HS-27A (cell line): ENCODE measurements around the gene TMEM120A.

Experiments used
- DNase-seq: peaks from one replicate; pipeline ENCODE4 v3.0.0-alpha.2; 2012; ENCODE audit warnings: low read depth, missing footprints

Gene TMEM120A

DNA sequence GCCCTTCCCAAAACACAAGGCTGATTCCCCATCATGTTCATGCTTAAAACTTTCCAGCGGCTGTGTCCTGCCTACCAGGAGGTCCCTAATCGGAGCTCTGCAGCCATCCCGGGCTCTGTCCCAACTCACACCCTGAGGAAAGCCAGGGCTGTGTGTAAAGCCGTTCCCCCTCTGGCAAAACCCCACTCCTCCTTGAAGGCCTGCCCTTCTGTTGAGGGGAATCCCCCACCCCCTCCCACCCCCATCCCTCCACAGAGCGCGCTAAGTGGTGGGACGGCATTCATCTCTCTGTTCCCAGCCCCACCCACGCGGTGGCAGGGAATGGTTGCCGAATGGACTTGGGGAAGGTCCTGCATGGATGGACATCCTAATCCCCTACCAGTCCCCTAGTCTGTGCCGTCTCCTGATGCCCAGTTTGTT, 667 bp upstream of the TMEM120A start:
- no peak for DNase-seq

DNA sequence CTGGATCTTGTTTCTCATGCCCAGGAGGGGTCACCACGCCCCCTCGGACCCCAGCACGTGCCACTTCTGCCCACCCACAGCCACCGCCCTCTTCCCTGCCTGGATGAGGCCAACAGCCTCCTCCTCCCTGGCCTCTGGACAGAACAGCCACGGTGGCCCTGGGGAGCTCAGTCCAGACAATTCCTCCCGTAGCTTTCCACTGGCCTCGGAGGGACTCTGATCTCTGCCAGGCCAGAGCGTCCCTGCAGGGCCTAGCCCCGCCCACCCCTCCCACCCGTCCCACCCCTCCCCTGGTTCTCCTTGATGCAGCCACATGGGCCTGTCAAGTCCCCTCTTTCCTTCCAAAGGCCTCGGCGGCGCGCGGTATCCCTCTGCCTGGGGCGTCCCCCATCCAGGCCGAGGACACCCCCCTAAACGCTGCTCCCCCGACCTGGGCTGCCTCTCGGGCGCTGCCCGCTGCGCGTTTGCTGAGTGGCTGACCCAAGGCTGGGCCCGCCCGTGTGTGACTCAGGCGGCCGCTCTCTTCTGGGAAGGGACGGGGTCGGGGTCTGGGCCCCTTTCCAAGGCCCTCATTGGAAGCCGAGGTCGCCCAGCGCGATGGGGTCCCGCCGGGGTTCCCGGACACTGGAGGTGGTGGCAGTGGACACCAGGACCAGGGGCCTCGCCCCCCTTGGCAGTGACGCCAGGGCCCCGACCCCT, 557 bp downstream of the TMEM120A start:
- DNase-seq: peak; percentile 12

DNA sequence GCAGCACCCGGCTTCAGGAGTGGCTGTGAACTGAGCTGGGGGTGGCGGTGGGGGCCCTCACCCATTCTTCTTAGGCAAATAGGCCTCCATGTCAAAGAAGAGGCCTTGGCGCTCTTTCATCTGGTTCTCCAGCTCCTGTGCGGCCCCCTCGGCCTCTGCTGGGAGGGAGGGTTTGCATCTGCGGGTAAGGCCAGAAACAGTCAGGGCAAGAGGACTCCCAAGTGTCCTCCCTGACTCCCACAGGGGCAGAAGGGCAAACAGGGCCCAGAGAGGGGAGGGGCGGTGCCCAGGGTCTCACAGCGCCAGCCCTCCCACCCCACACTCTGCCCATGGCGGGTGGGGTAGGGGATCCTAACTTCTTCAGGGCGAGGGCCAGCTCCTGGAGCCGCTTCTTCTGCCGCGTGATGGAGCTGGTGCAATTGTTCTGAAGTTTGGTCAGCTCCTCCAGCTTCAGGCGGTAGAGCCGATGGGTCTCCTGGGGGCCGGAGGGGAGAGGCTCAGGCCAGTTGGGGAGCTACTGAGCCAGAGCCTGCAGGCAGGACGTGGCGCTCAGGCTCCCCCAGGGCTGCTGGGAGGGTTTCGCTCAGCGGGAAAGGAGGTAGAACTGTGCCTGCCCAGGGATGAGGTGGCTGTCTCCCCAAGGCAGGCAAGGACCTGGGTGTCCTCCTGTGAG, 2.2 kb downstream of the TMEM120A start:
- no peak for DNase-seq

DNA sequence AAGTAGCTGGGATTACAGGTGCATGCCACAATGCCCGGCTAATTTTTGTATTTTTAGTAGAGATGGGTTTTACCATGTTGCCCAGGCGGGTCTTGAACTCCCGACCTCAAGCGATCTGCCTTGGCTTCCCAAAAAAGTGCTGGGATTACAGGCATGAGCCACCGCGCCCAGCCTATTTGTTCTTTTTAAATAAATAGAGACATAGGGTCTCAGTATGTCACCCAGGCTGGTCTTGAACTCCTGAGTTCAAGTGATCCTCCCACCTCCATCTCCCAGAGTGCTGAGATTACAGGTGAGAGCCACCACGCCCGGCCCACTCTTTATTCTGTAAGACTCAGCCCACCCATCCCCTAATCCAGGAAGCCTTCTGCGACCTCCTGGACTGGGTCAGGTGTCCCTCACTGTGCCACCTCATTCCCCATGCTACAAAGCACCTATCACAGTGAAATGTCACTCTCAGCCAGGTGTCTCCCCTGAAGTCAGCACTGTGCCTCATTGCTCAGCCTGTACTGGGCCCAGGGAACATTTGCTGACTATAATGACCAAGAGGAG, 2.8 kb downstream of the TMEM120A start:
- no peak for DNase-seq

DNA sequence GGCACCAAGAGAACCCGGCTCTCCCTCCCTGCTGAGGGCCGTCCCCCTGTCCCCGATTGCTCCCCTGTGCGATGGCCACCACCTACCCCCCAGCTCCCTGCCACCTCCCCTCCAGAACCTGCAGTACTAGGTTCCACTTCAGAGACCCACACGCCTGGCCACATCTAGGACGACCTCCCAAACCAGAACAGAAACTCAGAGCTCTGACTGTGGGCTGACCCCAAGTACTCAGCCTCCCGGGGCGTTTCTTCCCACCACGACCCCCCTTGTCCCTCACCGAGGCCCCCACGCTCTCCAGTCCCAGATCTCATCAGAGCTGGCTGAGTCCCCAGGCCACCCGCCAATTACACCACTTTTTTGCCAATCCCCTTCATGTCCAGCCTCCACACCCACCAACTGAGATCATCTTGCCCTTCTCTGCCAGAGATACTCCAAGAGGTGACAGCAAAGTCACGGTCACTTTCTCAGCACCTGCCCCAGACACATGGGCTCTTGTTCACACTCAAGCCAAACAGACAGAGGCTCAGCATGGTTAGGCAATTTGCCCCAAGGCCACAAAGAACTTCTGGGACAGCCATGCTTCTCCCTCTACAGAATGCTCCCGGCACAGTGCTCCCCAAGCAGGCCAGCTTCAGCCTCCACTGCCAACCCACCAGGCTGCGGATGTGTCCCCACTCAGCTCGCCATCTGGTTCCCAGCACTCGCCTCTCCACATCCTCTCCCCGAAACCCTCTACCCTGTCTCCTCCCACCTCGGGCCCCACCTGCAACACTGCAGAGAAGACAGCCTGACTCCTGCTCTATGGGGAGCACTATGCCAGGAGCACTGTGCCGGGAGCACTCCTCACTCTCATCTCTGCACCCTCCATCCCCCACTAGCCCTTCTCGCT, 4.7 kb downstream of the TMEM120A start:
- no peak for DNase-seq

DNA sequence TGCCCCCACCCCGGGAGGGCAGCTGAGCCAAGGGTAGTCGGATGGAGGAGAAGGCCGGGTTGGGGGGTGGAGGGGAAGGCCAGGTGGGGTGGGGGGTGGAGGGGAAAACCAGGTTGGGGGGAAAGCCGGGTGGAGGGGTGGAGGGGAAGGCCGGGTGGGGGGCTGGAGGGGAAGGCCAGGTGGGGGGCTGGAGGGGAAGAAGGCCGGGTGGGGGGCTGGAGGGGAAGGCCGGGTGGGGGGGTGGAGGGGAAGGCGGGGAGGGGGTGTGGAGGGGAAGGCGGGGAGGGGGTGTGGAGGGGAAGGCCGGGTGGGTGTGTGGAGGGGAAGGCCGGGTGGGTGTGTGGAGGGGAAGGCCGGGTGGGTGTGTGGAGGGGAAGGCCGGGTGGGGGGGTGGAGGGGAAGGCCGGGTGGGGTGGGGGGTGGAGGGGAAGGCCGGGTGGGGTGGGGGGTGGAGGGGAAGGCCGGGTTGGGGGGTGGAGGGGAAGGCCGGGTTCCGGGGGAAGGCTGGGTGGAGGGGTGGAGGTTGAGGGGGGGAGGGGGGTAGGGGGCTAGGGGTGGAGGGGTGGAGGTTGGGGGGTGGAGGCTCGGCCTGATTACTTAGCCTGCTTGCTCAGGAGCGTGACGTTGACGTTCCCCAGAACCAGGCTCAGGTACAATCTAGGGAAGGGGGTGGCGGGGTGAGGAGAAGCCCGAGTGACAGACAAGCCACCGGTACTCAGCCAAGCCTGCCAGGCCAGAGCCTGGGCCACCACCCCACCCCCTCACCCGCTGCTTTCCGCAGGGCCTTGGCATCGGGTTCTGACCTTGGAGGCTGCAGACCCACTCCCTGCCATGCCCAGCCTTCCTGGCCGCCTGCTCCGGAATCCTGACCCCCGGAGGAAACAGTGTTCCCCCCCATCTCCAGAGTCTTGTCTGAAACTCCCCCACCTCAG, 5.6 kb downstream of the TMEM120A start:
- no peak for DNase-seq

DNA sequence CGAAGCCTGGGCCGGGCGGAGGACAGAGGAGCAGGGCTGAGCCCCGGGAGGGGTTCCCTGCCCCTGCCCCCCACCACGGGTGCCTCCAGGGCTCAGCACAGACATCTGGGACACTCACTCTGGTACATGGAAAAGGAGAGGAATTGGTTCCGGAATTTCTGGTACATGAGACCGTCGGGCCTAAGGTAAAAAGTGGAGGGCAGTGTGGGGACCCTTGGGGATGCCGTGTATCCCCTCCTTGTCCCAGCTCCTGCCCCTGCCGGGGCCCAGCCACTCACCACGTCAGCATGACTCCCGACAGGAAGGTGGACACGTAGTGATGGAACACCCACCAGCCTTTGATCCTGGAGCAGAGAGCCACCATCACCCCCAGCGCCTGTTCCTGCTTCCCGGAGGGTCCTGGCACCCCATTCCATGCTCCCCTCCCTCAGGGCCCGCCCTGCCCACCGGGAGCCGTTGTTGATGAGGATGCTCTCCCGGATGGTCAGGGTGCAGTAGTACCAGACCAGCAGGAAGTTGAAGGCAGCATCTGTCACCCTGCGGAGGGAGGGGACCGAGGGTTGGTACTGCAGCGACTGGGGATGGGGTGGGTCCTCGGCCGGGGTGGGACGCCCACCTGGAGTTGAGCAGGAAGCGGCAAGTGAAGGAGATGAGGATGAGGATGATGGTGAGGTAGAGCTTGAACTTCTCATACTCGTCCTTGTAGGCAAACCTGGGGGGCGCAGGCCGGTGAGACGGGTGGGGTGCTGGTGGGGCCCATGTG, 6.4 kb downstream of the TMEM120A start:
- no peak for DNase-seq

DNA sequence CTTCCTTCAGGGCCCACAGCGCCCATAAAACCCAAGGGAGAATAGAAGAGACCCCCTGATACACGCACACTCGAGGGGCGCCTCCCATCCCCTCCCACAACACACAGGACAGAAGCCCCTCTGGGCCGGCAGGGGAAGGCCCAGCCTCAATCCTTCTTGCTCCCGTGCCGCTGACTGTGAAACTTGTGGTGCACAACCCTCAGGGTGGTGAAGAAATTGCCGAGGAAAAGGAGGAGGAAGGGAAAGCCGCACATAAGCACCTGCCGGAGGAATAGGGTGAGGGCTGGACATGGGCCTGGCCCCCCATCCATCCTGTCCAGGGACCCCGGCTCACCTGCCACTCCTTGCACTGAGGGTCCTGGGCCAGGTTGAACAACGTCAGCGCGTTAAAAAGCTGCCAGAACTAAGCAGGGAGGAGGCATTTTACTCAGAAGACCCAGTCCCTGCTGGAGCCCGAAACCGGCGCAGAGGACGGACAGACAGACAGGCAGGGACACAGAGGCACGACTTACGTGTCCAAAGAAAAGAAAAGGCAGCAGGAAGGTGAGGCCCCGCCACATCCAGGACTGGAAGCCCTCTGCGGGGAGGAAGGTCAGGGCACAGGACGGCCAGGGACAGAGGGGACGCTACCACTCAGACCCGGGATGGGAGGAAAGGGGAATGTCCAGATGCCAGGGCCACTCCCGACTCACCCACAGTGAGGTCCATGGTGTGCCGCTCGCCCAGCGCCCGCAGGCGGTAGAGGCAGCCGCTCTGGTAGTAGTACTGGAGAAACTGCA, 7.2 kb downstream of the TMEM120A start:
- DNase-seq: no peak

DNA sequence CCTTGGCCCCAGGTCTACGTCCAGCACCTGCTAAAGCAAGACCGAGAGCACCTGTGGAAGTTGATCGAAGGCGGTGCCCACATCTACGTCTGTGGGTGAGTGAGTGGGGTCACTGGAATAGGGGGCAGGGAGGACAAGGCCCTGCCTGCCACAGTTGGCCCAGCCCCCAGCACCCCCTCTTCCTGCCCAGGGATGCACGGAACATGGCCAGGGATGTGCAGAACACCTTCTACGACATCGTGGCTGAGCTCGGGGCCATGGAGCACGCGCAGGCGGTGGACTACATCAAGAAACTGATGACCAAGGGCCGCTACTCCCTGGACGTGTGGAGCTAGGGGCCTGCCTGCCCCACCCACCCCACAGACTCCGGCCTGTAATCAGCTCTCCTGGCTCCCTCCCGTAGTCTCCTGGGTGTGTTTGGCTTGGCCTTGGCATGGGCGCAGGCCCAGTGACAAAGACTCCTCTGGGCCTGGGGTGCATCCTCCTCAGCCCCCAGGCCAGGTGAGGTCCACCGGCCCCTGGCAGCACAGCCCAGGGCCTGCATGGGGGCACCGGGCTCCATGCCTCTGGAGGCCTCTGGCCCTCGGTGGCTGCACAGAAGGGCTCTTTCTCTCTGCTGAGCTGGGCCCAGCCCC, 8.1 kb downstream of the TMEM120A start:
- no peak for DNase-seq

DNA sequence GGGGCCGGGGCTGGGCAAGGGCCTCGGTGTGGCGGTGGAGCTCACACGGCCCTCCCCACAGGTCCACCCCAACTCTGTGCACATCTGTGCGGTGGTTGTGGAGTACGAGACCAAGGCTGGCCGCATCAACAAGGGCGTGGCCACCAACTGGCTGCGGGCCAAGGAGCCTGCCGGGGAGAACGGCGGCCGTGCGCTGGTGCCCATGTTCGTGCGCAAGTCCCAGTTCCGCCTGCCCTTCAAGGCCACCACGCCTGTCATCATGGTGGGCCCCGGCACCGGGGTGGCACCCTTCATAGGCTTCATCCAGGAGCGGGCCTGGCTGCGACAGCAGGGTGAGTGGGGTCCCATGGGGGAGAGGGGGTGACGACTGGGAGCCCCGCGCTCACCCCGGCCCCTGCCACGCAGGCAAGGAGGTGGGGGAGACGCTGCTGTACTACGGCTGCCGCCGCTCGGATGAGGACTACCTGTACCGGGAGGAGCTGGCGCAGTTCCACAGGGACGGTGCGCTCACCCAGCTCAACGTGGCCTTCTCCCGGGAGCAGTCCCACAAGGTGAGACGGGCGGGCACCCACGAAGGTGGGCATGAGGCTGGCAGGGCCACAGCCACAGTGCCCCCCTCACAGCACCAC, 8.8 kb downstream of the TMEM120A start:
- DNase-seq: no peak

DNA sequence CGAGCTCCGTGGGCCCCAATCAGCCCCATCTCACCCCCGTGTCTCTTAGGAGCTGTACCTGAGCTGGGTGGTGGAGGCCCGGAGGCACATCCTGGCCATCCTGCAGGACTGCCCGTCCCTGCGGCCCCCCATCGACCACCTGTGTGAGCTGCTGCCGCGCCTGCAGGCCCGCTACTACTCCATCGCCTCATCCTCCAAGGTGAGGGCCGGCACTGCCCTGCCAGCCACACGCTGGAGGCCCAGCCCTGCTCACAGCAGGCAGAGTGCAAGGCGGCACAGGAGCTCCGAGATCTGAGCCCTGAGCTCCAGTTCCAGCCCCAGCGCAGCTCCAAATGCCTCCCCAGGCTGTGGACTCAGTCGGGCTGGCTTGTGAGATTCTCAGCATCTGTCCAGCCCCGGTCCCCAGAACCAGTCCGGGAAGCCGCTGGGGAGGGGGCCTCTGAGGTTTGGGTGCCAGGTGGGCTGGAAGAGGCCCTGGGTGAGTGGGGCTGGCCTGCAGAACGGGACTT, 9.3 kb downstream of the TMEM120A start:
- DNase-seq: no peak

DNA sequence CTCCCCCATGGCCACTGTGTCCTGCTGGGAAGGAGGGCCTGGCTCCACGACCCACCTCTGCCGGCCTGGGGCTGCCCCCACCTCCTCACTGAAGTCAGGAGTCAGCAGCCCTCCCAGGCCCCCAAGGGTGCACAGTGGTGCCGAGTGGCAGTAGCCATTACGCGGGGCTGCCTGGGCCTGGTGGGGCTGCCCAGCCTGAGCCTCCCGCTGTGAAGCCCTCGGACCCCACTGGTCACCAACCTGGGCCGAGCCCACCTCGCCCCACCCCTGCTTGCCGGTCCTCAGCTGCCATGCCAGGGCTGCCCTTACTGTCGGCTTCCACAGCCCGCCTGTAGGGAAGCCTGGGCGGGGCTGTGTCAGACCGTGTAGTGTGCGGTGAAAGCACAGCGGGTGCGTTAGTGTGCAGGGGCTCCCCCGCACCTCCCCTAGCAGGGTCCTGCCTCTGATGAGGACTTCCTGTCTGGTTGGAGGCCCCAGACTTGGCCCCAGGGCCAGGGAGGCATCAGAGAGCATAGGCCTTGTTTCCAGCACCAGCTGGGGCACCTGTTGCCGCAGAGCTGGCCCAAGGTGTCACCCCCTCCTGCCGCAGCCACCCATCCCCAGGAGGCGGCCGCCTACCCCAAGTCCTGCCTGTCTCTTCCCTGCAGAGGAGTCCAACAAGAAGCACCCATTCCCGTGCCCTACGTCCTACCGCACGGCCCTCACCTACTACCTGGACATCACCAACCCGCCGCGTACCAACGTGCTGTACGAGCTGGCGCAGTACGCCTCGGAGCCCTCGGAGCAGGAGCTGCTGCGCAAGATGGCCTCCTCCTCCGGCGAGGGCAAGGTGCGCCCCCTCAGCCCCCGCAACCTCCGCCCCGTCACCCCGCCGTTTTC, 10.0 kb downstream of the TMEM120A start:
- DNase-seq: no peak

DNA sequence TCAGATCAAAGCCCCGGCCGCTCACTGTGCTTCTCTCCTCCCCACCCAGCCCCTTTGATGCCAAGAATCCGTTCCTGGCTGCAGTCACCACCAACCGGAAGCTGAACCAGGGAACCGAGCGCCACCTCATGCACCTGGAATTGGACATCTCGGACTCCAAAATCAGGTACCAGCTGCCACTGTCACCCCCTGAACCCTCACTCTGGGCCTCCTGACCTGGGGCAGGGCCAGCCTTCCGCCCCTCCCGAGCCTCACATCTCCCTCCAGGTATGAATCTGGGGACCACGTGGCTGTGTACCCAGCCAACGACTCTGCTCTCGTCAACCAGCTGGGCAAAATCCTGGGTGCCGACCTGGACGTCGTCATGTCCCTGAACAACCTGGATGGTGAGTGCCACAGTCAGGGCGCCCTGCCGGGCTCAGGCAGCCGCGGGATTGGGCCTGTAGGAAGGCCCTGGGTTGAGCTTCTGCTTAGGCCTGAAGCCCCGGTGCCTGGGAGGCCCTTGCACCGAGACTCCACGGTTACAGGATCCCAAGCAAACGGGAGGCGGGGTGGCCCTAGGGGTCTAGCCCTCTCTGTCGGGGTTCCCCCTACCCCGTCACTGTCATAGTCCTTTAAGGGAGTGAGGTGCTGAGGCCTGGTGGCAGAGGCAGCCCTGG, 10.8 kb downstream of the TMEM120A start:
- DNase-seq: no peak

DNA sequence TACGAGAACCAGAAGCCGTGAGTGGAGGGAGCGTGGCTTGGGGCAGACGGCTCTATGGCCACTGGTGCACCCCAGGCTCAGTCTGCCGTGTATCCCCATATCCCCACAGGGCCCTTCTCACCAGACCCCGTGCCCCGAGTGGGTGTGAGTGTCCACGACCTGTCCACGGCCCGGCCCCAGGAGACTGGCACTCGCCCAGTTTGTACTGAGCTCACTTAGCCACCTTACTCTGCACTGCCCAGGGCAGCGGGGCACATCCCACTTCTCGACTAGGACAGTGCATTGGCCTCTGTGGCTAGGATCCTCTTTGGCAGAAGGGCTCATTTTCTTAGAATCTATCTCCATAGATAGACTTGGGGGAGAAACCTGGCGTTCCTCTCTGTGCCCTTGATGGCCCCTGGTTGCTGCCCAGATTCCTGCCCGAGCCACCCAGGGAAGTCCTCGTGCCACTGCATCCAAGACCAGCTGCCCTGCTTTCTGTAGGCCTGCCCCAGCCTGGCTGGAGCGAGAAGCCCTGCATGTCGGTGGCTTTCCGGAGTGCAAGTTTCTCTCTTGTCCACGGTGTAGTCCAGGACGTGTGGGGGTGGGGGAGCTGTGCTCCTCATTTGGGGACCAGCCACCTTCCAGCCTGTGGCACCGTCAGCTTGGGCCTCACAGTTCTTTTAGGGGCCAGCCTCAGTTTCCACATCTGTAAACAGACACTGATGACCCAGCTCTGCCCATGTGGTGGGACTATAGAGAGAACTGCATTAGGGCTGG, 11.9 kb downstream of the TMEM120A start:
- no peak for DNase-seq

DNA sequence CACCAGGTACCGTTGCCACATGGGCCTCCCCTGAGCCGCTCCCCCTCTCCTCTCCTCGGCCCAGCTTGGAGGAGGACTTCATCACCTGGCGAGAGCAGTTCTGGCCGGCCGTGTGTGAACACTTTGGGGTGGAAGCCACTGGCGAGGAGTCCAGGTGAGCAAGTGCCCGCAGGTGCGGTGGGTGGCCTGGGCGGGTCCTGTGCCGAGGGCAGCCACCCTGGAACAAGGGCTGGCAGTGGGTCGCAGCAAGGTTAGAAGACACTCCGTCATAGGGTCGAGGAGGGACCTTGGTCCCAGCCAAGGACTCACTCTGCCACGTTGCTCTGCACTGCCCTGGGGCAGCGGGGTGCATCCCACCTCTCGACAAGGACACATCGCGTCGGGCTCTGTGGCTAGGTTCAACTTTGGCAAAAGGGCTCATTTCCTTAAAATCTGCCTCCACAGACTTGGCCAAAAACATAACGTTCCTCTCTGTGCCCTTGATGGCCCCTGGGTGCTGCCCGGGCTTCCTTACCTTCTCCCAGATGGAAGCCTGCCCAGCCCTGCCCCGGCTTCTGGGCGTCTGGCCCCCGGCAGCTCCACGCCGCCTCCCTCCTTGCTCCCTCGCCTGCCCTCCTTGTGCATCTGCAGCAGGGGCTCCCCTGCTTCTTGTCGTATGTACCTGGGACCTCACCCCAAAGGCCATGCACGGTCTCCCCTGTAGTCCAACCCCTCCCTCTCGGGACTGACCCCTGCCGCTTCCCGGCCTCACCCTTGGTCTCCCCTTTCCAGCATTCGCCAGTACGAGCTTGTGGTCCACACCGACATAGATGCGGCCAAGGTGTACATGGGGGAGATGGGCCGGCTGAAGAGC, 12.7 kb downstream of the TMEM120A start:
- DNase-seq: no peak

DNA sequence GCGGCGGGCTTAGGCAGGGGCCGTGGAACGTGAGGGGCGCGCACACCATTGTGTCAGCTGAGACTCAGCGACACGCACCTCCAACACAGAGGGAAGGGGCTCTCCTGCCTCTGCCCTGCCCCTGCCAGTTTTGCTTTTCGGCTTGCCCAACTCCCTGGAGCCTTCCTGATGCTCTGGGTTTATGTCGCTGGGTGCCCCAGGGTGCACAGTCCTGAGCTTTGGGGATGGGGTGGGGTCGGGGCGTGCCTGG, 13.3 kb downstream of the TMEM120A start:
- no peak for DNase-seq
